IMR-90 (cell line): ENCODE measurements around the gene PKNOX1.

ENCODE experiments used
- BHLHE40 ChIP-seq: fragments of 150-350 bp; IDR thresholded peaks from 2 replicates; pipeline ENCODE4 v1.6.1; 2016; ENCODE audit warnings: mild to moderate bottlenecking, low read depth, low read length
- CTCF ChIP-seq: conservative IDR thresholded peaks from 2 replicates; pipeline ENCODE4 v1.5.1; 2012; ENCODE audit warnings: mild to moderate bottlenecking, low read depth, low read length, improper control_type of control experiment
- ELK1 ChIP-seq: fragments of 150-350 bp; IDR thresholded peaks from 2 replicates; pipeline ENCODE4 v1.6.1; 2016; ENCODE audit warnings: low read depth, mild to moderate bottlenecking, low read length, moderate library complexity, borderline replicate concordance
- POLR2A ChIP-seq: IDR thresholded peaks from 2 replicates; pipeline ENCODE4 v1.6.1; 2012; ENCODE audit warnings: mild to moderate bottlenecking, low read depth, low read length
- RAD21 ChIP-seq: IDR thresholded peaks from 2 replicates; pipeline ENCODE4 v1.6.1; 2012; ENCODE audit warnings: low read length, improper control_type of control experiment
- SMC3 ChIP-seq: fragments of 150-350 bp; IDR thresholded peaks from 2 replicates; pipeline ENCODE4 v1.6.1; 2016; ENCODE audit warnings: low read depth, mild to moderate bottlenecking, antibody characterized with exemption, low read length, moderate library complexity
- USF2 ChIP-seq: fragments of 150-350 bp; IDR thresholded peaks from 2 replicates; pipeline ENCODE4 v1.6.1; 2017; ENCODE audit warnings: mild to moderate bottlenecking, antibody characterized with exemption, low read length, low read depth

GRCh38 chr21:43012596-43012995 is 38.2 kb downstream of the PKNOX1 start:
- no peak for TF ChIP-seq POLR2A
- no peak for TF ChIP-seq BHLHE40
- no peak for TF ChIP-seq ELK1
- no peak for TF ChIP-seq CTCF
- no peak for TF ChIP-seq RAD21
- no peak for TF ChIP-seq USF2
- TF ChIP-seq SMC3: no peak
